ENCODE data around the gene RNF151.

DNA sequence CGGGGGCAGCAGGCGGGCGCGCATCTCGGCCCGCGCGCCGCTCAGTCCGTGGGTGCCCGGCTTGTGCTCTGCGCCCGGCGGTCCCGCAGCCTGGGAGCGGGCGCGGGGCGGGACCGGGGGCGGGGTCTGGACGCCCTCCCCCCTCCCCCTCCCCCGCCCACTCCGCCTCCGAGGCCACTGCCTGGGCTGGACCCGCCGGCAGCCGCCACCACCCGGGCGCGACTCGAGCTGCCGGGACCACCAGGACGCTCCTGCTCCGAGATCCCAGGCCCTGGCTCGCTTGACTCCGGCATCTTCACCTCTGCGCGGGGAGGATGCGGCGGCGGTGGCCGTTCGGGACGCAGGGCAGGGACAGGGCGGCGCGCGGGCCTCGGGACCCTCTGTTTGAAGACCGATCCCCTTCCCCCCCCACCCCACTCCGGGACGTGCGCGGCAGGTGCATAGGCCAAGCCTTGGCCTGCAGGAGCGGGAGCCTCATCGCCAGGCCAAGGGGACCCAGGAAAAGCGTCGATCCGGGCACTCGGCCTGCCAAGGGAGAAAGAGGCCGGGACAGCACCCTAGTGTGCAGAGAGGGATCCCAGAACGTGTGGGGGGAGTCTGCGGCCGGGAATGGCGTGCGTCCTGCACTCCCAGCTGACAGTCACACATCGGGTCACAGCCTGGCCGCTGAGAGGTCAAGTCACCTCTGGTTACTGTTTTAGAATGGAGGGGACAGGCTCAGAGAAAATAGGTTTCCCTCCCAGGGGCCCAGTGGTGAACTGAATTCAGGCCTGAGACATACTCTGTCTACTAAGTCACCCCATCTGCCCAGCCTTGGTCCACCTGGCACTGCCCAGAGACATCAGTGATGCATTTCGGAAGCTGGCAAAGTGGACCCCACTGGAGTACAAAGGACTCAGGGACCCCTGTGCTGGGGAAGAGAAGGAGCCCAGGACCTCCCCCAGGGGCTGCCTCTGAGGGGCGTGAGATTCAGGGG, 48.0 kb upstream of the RNF151 start, which contains the start of gene HS3ST6:
- TF ChIP-seq, protein P1, sequence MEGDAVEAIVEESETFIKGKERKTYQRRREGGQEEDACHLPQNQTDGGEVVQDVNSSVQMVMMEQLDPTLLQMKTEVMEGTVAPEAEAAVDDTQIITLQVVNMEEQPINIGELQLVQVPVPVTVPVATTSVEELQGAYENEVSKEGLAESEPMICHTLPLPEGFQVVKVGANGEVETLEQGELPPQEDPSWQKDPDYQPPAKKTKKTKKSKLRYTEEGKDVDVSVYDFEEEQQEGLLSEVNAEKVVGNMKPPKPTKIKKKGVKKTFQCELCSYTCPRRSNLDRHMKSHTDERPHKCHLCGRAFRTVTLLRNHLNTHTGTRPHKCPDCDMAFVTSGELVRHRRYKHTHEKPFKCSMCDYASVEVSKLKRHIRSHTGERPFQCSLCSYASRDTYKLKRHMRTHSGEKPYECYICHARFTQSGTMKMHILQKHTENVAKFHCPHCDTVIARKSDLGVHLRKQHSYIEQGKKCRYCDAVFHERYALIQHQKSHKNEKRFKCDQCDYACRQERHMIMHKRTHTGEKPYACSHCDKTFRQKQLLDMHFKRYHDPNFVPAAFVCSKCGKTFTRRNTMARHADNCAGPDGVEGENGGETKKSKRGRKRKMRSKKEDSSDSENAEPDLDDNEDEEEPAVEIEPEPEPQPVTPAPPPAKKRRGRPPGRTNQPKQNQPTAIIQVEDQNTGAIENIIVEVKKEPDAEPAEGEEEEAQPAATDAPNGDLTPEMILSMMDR (IDR thresholded peaks at IDR 0.05; ENCODE audit: insufficient read depth, low read depth, low read length): no peak
- peak; percentile 62 for TF ChIP-seq EZH2 (IDR thresholded peaks at IDR 0.05; ENCODE audit: insufficient read depth, low read length)

Data from astrocyte (in vitro differentiated cells and primary cell).